Stomach (tissue), 9 donors: ENCODE data around the gene ENDOG. TPM values are rescaled to one million over a fixed set of nuclear protein-coding genes. Genes with fewer than 3 reads are reported as not detected.
"Not testable (repeated sequence)": the region's sequence is repeated elsewhere in the genome, so short reads cannot be mapped to it uniquely, and the experiment has no call there.

Experiments
- DNase-seq, 2 donors: peaks; one replicate each; pipeline versions ENCODE4 v3.0.0 to v3.0.0-alpha.2; 2013 to 2019
- H3K27ac ChIP-seq, 5 donors: fragments of 200-600 bp in 4 of 5; sonication (generic) in 4 of 5; one replicate each; pipeline ENCODE4 v1.5.1; 2013 to 2019; ENCODE audit warnings: mild to moderate bottlenecking in 1 of 5, moderate library complexity in 1 of 5
- H3K27me3 ChIP-seq, 3 donors: fragments of 200-600 bp; sonication (generic); one replicate each; pipeline ENCODE4 v1.5.1; 2017 to 2019; ENCODE audit warnings: mixed run types in 1 of 3
- H3K36me3 ChIP-seq, 4 donors: fragments of 200-600 bp; sonication (generic); 1 replicate in 3 of 4; 2 replicates in 1 of 4; pipeline ENCODE4 v1.5.1; 2016 to 2019
- H3K4me1 ChIP-seq, 4 donors: fragments of 200-600 bp; sonication (generic); one replicate each; pipeline ENCODE4 v1.5.1; 2016 to 2019
- H3K4me3 ChIP-seq, 4 donors: fragments of 200-600 bp; sonication (generic) in 3 of 4; one replicate each; pipeline ENCODE4 v1.5.1; 2016 to 2019; ENCODE audit warnings: mild to moderate bottlenecking in 1 of 4
- H3K9me3 ChIP-seq, 4 donors: fragments of 200-600 bp; sonication (generic); one replicate each; pipeline ENCODE4 v1.5.1; 2016 to 2019
- CTCF ChIP-seq, 7 experiments: fragments of 450-650 bp in 4 of 7; fragments of 200-600 bp in 3 of 7; sonication (generic) in 3 of 7; IDR thresholded peaks; one replicate each; pipeline ENCODE4 v1.5.1; 2016 to 2019; ENCODE audit warnings: antibody characterized with exemption in 7 of 7, control low read depth in 2 of 7, mild to moderate bottlenecking in 1 of 7
- EP300 ChIP-seq: sonication (generic); formaldehyde crosslinking; IDR thresholded peaks from one replicate; pipeline ENCODE4 v1.6.1; 2017; ENCODE audit warnings: antibody characterized with exemption
- POLR2A ChIP-seq, 4 donors: fragments of 450-650 bp; IDR thresholded peaks; one replicate each; pipeline ENCODE4 v1.6.1; 2016; ENCODE audit warnings: antibody characterized with exemption in 4 of 4, control low read depth in 2 of 4, mild to moderate bottlenecking in 1 of 4, moderate library complexity in 1 of 4
- POLR2AphosphoS5 ChIP-seq, 3 donors: sonication (generic); formaldehyde crosslinking; IDR thresholded peaks; one replicate each; pipeline ENCODE4 v1.6.1; 2016; ENCODE audit warnings: antibody characterized with exemption in 3 of 3
- WGBS, 5 donors: extraction: QIAGEN DNeasy Blood & Tissue Kit in 3 of 5; methylation state at CpG; one replicate each; pipeline versions ENCODE4 v1.1.5 to v1.1.7; 2013 to 2018; 5-methylcytosine and 5-hydroxymethylcytosine counted together
- intact Hi-C: fragments of 100-400 bp; cut with DNase I; formaldehyde crosslinking; loops from one replicate; pipeline ENCODE4 v1.15.1; 2023; ENCODE audit warnings: low total_unique reads
- polyA plus RNA-seq, 3 donors: library from polyadenylated mRNA; stranded (reverse); fragments of 200-250 nt; gene quantifications; one replicate each; pipeline ENCODE4 v1.2.3, GENCODE V29; 2013
- total RNA-seq, 5 donors: library from RNA; depleted of rRNA; stranded (reverse); fragments of >200 nt; gene quantifications; one replicate each; pipeline versions ENCODE4 v1.1.0 to v1.2.3, GENCODE V29; 2014 to 2016
- donor health status: healthy with polysubstance abuse.
- donor health status: Bipolar disorder and iron deficiency.
- donor health status: healthy.

Gene ENDOG
- total and polyA plus RNA-seq, 8 donors = 5.0 to 186 (median 31.5) TPM

GRCh38 chr9:128771094-128771721 lies 47.1 kb upstream of the ENDOG start:
- peak in 1 of 2 donors; percentile 65 for DNase-seq
- TF ChIP-seq EP300 (no peak), CTCF (IDR thresholded peaks at IDR 0.05) (no peak), POLR2A (IDR thresholded peaks at IDR 0.05) (no peak), POLR2AphosphoS5 (IDR thresholded peaks at IDR 0.05) (no peak)
- H3K4me1 ChIP-seq = peaks cover 13 to 42% (median 35%) of the 10 kb centered on the region in 4 donors
- H3K4me3 ChIP-seq = peak overlapping the region; percentile 69 to 97 (median 96)
- intact Hi-C loops = no loop called here
- H3K36me3 ChIP-seq = peaks cover 0 to 13% (median 9%) of the 10 kb centered on the region in 4 donors
- H3K27ac ChIP-seq = peak overlapping the region; percentile 91 to 94 (median 94)
- H3K9me3 ChIP-seq = peaks cover 0 to 8% (median 3%) of the 10 kb centered on the region in 4 donors
- WGBS, 5 donors = 0 to 3% (median 1%) methylated on average over 18 to 28 of the region's 28 CpGs
- no peaks in the 10 kb centered on the region for H3K27me3 ChIP-seq

- peaks cover 0 to 9% (median 3%) of the 10 kb centered on the region in 4 donors for H3K9me3 ChIP-seq
- H3K36me3 ChIP-seq = peaks cover 0 to 13% (median 9%) of the 10 kb centered on the region in 4 donors
- intact Hi-C loops = no loop called here
- TF ChIP-seq CTCF (IDR thresholded peaks at IDR 0.05) (no peak), POLR2A (IDR thresholded peaks at IDR 0.05) (peak in 1 of 4 donors; percentile 27), POLR2AphosphoS5 (IDR thresholded peaks at IDR 0.05) (peak; percentile 75 to 92 (median 76)), EP300 (no peak)
- WGBS, 5 donors = 0 to 1% (median 1%) methylated on average over 47 to 72 of the region's 72 CpGs
- H3K4me1 ChIP-seq = peaks cover 13 to 42% (median 35%) of the 10 kb centered on the region in 4 donors
- H3K27me3 ChIP-seq = no peaks in the 10 kb centered on the region
- peak; percentile 97 to 98 for DNase-seq
- peak within 1 kb of the TSS; percentile 69 to 97 (median 96) for H3K4me3 ChIP-seq
- peak within 1 kb of the TSS; percentile 91 to 94 (median 94) for H3K27ac ChIP-seq
These were observed 46.4 kb upstream of the ENDOG start, which contains the start of gene ZER1 for GRCh38 chr9:128771745-128772519. Gene ZER1, minus strand, starts transcription at chr9:128771927. Its CDS starts 16,362 bp downstream, at chr9:128755565.

DNA sequence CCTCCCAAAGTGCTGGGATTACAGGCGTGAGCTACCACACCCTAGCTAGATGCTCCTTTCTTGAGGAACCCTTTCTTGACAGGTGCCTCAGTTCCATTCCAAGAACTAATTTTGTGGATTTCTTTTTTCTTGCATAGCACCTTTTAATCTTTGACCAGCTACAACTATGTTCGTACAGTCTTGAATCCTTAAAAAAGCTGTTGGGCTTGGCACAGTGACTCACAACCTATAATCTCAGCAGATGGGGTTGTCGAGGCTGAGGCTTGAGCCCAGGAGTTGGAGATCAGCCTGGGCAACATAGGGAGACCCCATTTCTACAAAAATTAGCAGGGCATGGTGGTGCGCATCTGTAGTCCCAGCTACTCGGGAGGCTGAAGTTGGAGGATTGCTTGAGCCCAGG lies 45.3 kb upstream of the ENDOG start:
- no peaks in the 10 kb centered on the region for H3K27me3 ChIP-seq
- no peak overlapping the region for H3K27ac ChIP-seq
- H3K4me1 ChIP-seq = peaks cover 13 to 37% (median 35%) of the 10 kb centered on the region in 4 donors
- no peak for DNase-seq
- intact Hi-C loops = no loop called here
- H3K9me3 ChIP-seq = peaks cover 0 to 9% (median 3%) of the 10 kb centered on the region in 4 donors
- H3K36me3 ChIP-seq = peaks cover 0 to 4% (median under 1%) of the 10 kb centered on the region in 4 donors
- no peak for TF ChIP-seq CTCF (IDR thresholded peaks at IDR 0.05)
- no peak for TF ChIP-seq POLR2AphosphoS5 (IDR thresholded peaks at IDR 0.05)
- TF ChIP-seq POLR2A (IDR thresholded peaks at IDR 0.05) = no peak
- no peak for TF ChIP-seq EP300
- 72 to 82% (median 78%) methylated on average over 5 of the region's 5 CpGs for WGBS, 5 donors
- no peak overlapping the region for H3K4me3 ChIP-seq

- Histone ChIP-seq H3K4me3 (no peak overlapping the region), H3K9me3 (peaks cover 0 to 9% (median 3%) of the 10 kb centered on the region in 4 donors), H3K27ac (no peak overlapping the region), H3K4me1 (peaks cover 12 to 25% (median 20%) of the 10 kb centered on the region in 4 donors), H3K36me3 (no peaks in the 10 kb centered on the region), H3K27me3 (no peaks in the 10 kb centered on the region)
- intact Hi-C loops = no loop called here
- 82 to 100% (median 92%) methylated on average over 1 of the region's 1 CpG for WGBS, 5 donors
- TF ChIP-seq EP300 = no peak
- TF ChIP-seq POLR2AphosphoS5 (IDR thresholded peaks at IDR 0.05) = no peak
- no peak for TF ChIP-seq POLR2A (IDR thresholded peaks at IDR 0.05)
- no peak for TF ChIP-seq CTCF (IDR thresholded peaks at IDR 0.05)
- no peak for DNase-seq
These were observed 43.5 kb upstream of the ENDOG start for GRCh38 chr9:128774804-128775203.

DNA sequence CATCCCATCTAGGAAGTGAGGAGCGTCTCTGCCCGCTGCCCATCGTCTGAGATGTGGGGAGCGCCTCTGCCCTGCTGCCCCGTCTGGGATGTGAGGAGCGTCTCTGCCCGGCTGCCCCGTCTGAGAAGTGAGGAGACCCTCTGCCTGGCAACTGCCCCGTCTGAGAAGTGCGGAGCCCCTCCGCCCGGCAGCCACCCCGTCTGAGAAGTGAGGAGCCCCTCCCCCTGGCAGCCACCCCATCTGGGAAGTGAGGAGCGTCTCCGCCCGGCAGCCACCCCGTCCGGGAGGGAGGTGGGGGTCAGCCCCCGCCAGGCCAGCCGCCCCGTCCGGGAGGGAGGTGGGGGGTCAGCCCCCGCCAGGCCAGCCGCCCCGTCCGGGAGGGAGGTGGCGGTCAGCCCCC lies 38.2 kb upstream of the ENDOG start:
- intact Hi-C loops, H3K4me3 ChIP-seq, H3K36me3 ChIP-seq, DNase-seq, H3K9me3 ChIP-seq, H3K4me1 ChIP-seq, H3K27ac ChIP-seq, H3K27me3 ChIP-seq: not testable (repeated sequence)
- 92 to 97% (median 95%) methylated on average over 8 to 23 of the region's 27 CpGs for WGBS, 5 donors
